ENCODE measurements around the gene WHRN.

DNA sequence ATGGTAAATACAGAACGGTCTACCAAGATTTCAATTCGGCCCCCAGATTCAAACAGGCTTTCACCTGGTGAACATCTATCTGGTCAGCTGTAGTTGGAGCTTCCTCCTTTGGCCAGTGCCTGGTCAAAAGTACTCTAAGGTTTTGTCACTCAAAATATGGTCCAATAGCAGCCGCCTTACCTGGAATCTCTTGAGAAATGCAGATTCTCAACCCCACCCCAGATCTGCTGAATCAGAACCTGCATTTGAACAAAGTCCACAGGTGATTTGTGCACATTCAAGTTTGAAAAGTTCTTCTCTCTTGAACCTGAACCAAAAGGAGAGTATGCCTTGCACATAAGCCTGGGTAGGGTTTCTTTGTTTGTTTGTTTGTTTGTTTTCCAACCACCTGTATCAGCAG, 17.6 kb upstream of the WHRN start:
- TF ChIP-seq, protein P1, sequence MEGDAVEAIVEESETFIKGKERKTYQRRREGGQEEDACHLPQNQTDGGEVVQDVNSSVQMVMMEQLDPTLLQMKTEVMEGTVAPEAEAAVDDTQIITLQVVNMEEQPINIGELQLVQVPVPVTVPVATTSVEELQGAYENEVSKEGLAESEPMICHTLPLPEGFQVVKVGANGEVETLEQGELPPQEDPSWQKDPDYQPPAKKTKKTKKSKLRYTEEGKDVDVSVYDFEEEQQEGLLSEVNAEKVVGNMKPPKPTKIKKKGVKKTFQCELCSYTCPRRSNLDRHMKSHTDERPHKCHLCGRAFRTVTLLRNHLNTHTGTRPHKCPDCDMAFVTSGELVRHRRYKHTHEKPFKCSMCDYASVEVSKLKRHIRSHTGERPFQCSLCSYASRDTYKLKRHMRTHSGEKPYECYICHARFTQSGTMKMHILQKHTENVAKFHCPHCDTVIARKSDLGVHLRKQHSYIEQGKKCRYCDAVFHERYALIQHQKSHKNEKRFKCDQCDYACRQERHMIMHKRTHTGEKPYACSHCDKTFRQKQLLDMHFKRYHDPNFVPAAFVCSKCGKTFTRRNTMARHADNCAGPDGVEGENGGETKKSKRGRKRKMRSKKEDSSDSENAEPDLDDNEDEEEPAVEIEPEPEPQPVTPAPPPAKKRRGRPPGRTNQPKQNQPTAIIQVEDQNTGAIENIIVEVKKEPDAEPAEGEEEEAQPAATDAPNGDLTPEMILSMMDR (IDR thresholded peaks at IDR 0.05): no peak
- TF ChIP-seq POLR2A (IDR thresholded peaks at IDR 0.05): no peak

Data from tibial nerve (tissue), 3 donors.